Karpas-422 (cell line): ENCODE results near the gene HINFP. TPM values are rescaled to one million over a fixed set of nuclear protein-coding genes. Genes with fewer than 3 reads are reported as not detected.

Experiments used
- DNase-seq: peaks from one replicate; pipeline ENCODE4 v3.0.0-alpha.2; 2015
- H2AFZ ChIP-seq: fragments of 200-600 bp; sonication (generic); 2 replicates; pipeline ENCODE4 v1.6.1; 2014; ENCODE audit warnings: antibody characterized with exemption, low read length, mixed read lengths
- H3K27ac ChIP-seq: fragments of 200-600 bp; sonication (generic); 2 replicates; pipeline ENCODE4 v1.5.1; 2014; ENCODE audit warnings: mild to moderate bottlenecking, low read length, moderate library complexity
- H3K27me3 ChIP-seq: fragments of 200-600 bp; sonication (generic); 2 replicates; pipeline ENCODE4 v1.6.1; 2014; ENCODE audit warnings: low read length, mixed read lengths
- H3K36me3 ChIP-seq: fragments of 200-600 bp; sonication (generic); 2 replicates; pipeline ENCODE4 v1.6.1; 2014; ENCODE audit warnings: low read length, mixed read lengths; ENCODE audit not compliant: insufficient read depth
- H3K4me1 ChIP-seq: fragments of 200-600 bp; sonication (generic); 2 replicates; pipeline ENCODE4 v1.6.1; 2014; ENCODE audit warnings: mild to moderate bottlenecking, low read length, mixed read lengths
- H3K4me2 ChIP-seq: fragments of 200-600 bp; sonication (generic); 2 replicates; pipeline ENCODE4 v1.6.1; 2014; ENCODE audit warnings: low read length, low read depth, mild to moderate bottlenecking; ENCODE audit not compliant: poor library complexity, severe bottlenecking
- H3K4me3 ChIP-seq: fragments of 200-600 bp; sonication (generic); 2 replicates; pipeline ENCODE4 v1.5.1; 2014; ENCODE audit warnings: mild to moderate bottlenecking, antibody characterized with exemption, low read length, mixed read lengths
- H3K79me2 ChIP-seq: fragments of 200-600 bp; sonication (generic); 2 replicates; pipeline ENCODE4 v1.6.1; 2014; ENCODE audit warnings: mild to moderate bottlenecking, low read length, mixed read lengths
- H3K9ac ChIP-seq: fragments of 200-600 bp; sonication (generic); 2 replicates; pipeline ENCODE4 v1.6.0; 2014; ENCODE audit warnings: low read length
- H3K9me2 ChIP-seq: fragments of 200-600 bp; sonication (generic), shearing (Covaris generic); replicated peaks from 2 replicates; pipeline ENCODE4 v1.6.0; 2014; ENCODE audit warnings: mild to moderate bottlenecking, low read length, moderate library complexity; ENCODE audit not compliant: insufficient read depth
- H3K9me3 ChIP-seq: fragments of 300-700, 200-600 bp; sonication (generic); 2 replicates; pipeline ENCODE4 v1.6.1; 2014; ENCODE audit warnings: low read length, mixed read lengths
- H4K20me1 ChIP-seq: fragments of 200-600 bp; sonication (generic); 2 replicates; pipeline ENCODE4 v1.6.1; 2014; ENCODE audit warnings: mild to moderate bottlenecking, antibody characterized with exemption, low read length, low read depth; ENCODE audit not compliant: insufficient read depth
- total RNA-seq: library from RNA; depleted of rRNA; stranded (reverse); fragments of >200 nt; shearing (Covaris generic); gene quantifications from 2 replicates; pipeline ENCODE4 v1.2.3, GENCODE V29; 2014; ENCODE audit warnings: low replicate concordance

The HINFP gene
- total RNA-seq, 1 experiment from 2014 or later = 22.4 TPM

DNA sequence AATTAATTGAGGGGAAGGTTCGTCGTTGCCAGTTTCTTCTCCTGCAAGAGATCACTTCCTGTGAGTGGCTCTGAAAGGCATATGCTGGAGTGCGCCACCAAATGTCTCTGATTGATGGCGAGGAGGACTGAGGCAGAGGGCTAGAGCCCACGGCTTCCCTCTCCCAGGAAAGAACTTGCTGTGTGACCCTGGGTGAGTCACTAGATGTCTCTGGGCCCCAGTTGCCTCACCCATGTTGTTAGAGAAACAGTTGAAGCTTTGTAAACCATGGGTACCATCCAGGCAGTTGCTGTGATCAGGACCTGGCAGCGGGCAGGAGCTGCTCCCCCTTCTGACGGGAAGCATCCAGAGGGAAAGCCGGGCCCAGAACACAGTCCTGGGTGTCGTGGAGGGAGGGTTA lies 30.7 kb downstream of the HINFP start:
- no peak overlapping the region for H3K4me2 ChIP-seq
- H3K4me1 ChIP-seq = peaks cover 3% of the 10 kb centered on the region; the same call in 1 of the 2 replicates
- no peaks in the 10 kb centered on the region for H3K27me3 ChIP-seq
- H3K36me3 ChIP-seq = no peaks in the 10 kb centered on the region
- H3K9me2 ChIP-seq = no peaks in the 10 kb centered on the region
- no peak overlapping the region for H3K4me3 ChIP-seq
- DNase-seq = no peak
- no peaks in the 10 kb centered on the region for H3K9me3 ChIP-seq
- H3K9ac ChIP-seq = no peak overlapping the region
- no peak overlapping the region for H3K27ac ChIP-seq
- H4K20me1 ChIP-seq = no peaks in the 10 kb centered on the region
- H2AFZ ChIP-seq = no peak overlapping the region
- H3K79me2 ChIP-seq = no peaks in the 10 kb centered on the region

DNA sequence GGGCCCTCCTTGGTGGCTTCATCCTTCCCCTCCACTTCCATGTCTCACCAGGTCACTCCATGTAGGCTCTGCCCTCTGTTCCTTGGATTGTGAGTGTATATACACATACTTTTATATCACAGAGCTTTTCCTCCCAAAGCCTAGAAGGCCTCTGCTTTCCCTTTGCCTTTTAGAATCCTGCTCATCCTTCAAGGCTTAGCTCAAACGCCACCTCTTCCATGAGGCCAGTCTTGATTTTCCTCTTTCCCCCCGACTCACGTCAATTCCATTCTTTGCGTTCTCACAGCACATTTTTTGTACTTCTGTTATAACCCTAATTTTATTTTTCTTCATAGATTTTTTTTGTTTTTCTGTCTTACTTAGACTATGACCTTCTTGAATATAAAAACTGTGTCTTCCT lies 31.2 kb downstream of the HINFP start:
- no peaks in the 10 kb centered on the region for H3K27me3 ChIP-seq
- no peak for DNase-seq
- H3K4me1 ChIP-seq = peaks cover 3% of the 10 kb centered on the region; the same call in 1 of the 2 replicates
- H4K20me1 ChIP-seq = no peaks in the 10 kb centered on the region
- no peaks in the 10 kb centered on the region for H3K9me2 ChIP-seq
- H3K9ac ChIP-seq = no peak overlapping the region
- H3K4me3 ChIP-seq = no peak overlapping the region
- no peak overlapping the region for H3K4me2 ChIP-seq
- no peaks in the 10 kb centered on the region for H3K9me3 ChIP-seq
- H3K36me3 ChIP-seq = no peaks in the 10 kb centered on the region
- no peak overlapping the region for H3K27ac ChIP-seq
- H3K79me2 ChIP-seq = no peaks in the 10 kb centered on the region
- no peak overlapping the region for H2AFZ ChIP-seq

DNA sequence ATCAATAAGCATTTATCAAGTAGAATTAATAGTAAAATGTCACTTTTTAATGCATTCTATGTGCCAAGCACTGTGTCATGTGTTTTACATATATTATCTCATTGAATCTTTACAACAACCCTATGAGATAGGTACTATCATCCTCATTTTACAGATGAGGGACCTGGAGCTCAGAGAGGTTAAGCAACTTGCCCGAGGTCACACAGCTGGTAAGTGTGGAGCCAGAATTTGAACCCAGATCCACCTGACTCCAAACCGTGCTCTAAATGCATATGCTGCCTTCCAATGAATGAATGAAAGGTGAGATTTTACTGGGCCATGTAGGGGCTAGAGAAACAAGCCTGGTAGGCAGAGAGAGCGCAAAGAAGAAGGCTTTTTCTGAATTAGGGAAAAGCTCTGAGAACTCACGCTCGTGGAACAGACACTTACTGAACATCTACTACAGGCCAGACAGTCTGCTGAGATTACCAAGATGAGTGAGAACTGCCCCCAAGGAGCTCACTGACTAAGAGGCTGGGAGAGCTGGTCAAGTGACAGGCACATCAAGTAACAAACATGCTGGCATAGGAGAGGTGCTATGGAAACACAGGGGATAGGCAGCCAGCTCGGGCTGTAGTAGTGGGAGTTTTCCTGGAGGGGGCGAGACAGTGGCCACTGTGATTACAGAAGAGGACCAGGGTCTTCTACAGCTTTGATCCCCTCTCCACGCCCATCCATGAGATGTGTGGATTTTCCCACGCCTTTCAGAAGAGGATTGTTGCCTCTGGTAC lies 31.9 kb downstream of the HINFP start:
- no peaks in the 10 kb centered on the region for H3K27me3 ChIP-seq
- no peak for DNase-seq
- H3K4me1 ChIP-seq = peaks cover 3% of the 10 kb centered on the region; the same call in 1 of the 2 replicates

DNA sequence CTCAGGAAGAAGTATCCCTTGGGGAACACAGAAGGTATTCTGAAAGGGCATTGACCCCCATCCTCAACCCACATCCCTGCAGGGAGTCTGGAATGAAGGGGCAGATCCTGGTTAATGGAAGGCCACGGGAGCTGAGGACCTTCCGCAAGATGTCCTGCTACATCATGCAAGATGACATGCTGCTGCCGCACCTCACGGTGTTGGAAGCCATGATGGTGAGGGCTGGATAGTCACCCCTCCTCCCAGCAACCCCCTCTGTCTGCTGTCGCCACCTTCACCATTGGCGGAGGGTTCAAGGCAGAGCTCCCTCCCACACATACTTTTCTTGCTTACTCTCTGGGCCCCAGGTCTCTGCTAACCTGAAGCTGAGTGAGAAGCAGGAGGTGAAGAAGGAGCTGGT lies 32.8 kb downstream of the HINFP start:
- Histone ChIP-seq H3K27me3 (no peaks in the 10 kb centered on the region), H3K4me3 (no peak overlapping the region), H3K9me2 (no peaks in the 10 kb centered on the region), H3K4me1 (peaks cover 3% of the 10 kb centered on the region; the same call in 1 of the 2 replicates), H3K79me2 (no peaks in the 10 kb centered on the region), H3K9ac (no peak overlapping the region), H3K36me3 (no peaks in the 10 kb centered on the region), H4K20me1 (no peaks in the 10 kb centered on the region), H3K9me3 (no peaks in the 10 kb centered on the region), H3K4me2 (no peak overlapping the region), H2AFZ (no peak overlapping the region), H3K27ac (no peak overlapping the region)
- no peak for DNase-seq

More for the DNA sequence above, 31.9 kb downstream of the HINFP start:
- Histone ChIP-seq H3K9me2 (no peaks in the 10 kb centered on the region), H3K79me2 (no peaks in the 10 kb centered on the region), H3K9me3 (no peaks in the 10 kb centered on the region), H3K4me2 (no peak overlapping the region), H4K20me1 (no peaks in the 10 kb centered on the region), H3K9ac (no peak overlapping the region), H3K27ac (no peak overlapping the region), H2AFZ (no peak overlapping the region), H3K36me3 (no peaks in the 10 kb centered on the region), H3K4me3 (no peak overlapping the region)

DNA sequence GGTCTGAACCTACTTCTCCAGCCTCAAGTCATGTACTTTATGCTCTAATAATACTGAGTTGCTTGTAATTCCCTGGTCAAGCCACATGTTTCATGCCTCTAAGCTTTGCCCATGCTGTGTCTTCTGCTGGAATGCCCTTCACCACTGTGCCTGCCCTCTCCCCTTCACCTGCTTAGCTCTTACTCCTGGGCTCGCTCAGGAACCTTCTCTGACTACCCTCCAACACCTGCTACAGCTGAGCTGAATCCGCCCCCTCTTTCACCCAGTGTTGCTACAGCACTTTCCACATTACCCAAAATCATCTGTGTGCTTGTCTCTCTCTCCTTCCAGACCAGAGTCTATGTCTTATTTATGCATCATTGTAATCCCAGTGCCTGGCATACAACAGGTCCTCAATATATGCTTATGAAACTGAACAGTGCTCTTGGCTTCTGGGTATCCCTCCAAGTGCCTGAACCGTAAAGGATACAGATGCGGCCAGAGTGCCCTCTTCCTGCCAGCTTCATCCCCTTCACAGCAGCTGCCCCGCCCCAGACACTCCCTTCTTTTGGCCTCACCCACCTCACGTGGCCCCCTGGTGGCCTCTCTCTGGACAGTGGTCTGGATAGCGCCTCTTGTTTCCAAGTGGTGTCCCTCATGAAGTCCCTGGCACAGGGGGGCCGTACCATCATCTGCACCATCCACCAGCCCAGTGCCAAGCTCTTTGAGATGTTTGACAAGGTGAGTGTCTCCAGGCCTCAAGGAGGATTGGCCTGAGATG lies 34.5 kb downstream of the HINFP start:
- Histone ChIP-seq H3K4me3 (no peak overlapping the region), H3K79me2 (no peaks in the 10 kb centered on the region), H3K27me3 (no peaks in the 10 kb centered on the region), H4K20me1 (no peaks in the 10 kb centered on the region), H3K9ac (no peak overlapping the region), H3K4me1 (peaks cover 3% of the 10 kb centered on the region; the same call in 1 of the 2 replicates), H2AFZ (no peak overlapping the region), H3K9me3 (no peaks in the 10 kb centered on the region), H3K4me2 (no peak overlapping the region), H3K9me2 (no peaks in the 10 kb centered on the region), H3K36me3 (no peaks in the 10 kb centered on the region), H3K27ac (no peak overlapping the region)
- peak; percentile 53 for DNase-seq

DNA sequence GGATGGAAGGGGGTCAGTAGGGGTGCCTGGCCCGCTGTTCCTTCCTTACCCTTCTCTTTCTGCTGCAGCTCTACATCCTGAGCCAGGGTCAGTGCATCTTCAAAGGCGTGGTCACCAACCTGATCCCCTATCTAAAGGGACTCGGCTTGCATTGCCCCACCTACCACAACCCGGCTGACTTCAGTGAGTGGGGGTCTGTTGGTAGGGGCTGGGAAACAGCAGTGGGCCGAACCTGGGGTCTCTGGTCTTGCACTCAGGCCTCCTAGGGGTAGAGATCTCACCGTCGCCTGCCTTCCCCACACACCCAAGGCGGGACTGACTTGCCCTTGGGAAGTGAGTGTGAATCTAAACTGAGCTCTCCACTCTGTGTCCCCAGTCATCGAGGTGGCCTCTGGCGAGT lies 35.1 kb downstream of the HINFP start:
- H3K27me3 ChIP-seq = no peaks in the 10 kb centered on the region
- no peak overlapping the region for H3K9ac ChIP-seq
- DNase-seq = no peak
- H3K4me3 ChIP-seq = no peak overlapping the region
- H3K4me2 ChIP-seq = no peak overlapping the region
- no peaks in the 10 kb centered on the region for H3K9me2 ChIP-seq
- no peaks in the 10 kb centered on the region for H4K20me1 ChIP-seq
- no peak overlapping the region for H2AFZ ChIP-seq
- H3K27ac ChIP-seq = no peak overlapping the region
- H3K9me3 ChIP-seq = no peaks in the 10 kb centered on the region
- H3K79me2 ChIP-seq = no peaks in the 10 kb centered on the region
- H3K4me1 ChIP-seq = peaks cover 3% of the 10 kb centered on the region; the same call in 1 of the 2 replicates
- H3K36me3 ChIP-seq = no peaks in the 10 kb centered on the region

DNA sequence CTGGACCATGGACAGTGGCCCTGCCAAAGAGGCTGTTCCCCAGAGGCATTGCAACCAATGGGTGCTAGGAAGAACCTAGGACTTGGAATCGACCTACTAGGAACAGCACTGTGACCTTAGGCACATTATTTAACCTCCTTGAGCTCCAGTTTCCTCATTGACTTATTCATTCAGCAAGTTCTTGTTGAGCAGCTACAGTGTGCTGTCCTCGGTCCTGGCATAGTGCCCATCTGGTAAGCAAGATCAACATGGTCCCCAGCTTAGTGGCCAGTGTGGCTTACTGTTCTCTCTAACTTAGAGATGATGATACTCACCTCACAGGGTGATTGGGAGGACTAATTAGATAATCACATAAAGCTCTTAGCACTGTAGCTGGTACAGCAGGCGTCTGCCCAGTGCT lies 35.7 kb downstream of the HINFP start:
- no peak overlapping the region for H3K4me2 ChIP-seq

DNA sequence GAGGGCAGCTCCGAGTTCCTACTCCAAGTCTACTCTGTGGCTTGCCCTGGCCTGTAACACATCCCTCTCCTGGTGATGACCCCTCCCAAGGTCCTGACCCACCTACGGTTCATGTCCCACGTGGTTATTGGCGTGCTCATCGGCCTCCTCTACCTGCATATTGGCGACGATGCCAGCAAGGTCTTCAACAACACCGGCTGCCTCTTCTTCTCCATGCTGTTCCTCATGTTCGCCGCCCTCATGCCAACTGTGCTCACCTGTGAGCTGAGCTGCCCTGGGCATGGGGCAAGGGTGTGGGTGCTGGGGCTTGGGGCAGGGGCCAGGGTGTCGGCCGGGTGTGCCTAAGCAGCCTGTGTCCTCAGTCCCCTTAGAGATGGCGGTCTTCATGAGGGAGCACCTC lies 37.1 kb downstream of the HINFP start:
- DNase-seq = no peak
- Histone ChIP-seq H3K4me3 (no peak overlapping the region), H3K4me2 (no peak overlapping the region), H3K9ac (no peak overlapping the region), H3K4me1 (peaks cover 3% of the 10 kb centered on the region; the same call in 1 of the 2 replicates), H3K27me3 (no peaks in the 10 kb centered on the region), H4K20me1 (no peaks in the 10 kb centered on the region), H3K9me3 (no peaks in the 10 kb centered on the region), H3K27ac (no peak overlapping the region), H3K36me3 (no peaks in the 10 kb centered on the region), H2AFZ (no peak overlapping the region), H3K79me2 (no peaks in the 10 kb centered on the region), H3K9me2 (no peaks in the 10 kb centered on the region)

More for the DNA sequence above, 35.7 kb downstream of the HINFP start:
- Histone ChIP-seq H3K79me2 (no peaks in the 10 kb centered on the region), H3K9me3 (no peaks in the 10 kb centered on the region), H3K27ac (no peak overlapping the region), H2AFZ (no peak overlapping the region), H4K20me1 (no peaks in the 10 kb centered on the region), H3K36me3 (no peaks in the 10 kb centered on the region), H3K27me3 (no peaks in the 10 kb centered on the region), H3K9ac (no peak overlapping the region), H3K4me1 (peaks cover 3% of the 10 kb centered on the region; the same call in 1 of the 2 replicates), H3K9me2 (no peaks in the 10 kb centered on the region), H3K4me3 (no peak overlapping the region)
- no peak for DNase-seq
